HEK293 (cell line): ENCODE measurements around the gene ATP6V0B.

Source experiments
- AEBP2 ChIP-seq: fragments of 450-650 bp; formaldehyde crosslinking; IDR thresholded peaks from 2 replicates; pipeline ENCODE4 v1.5.1; 2016; ENCODE audit warnings: missing biosample characterization, missing genetic modification characterization, borderline replicate concordance
- GLIS1 ChIP-seq: fragments of 450-650 bp; formaldehyde crosslinking; IDR thresholded peaks from 2 replicates; pipeline ENCODE4 v1.5.1; 2016; ENCODE audit warnings: missing biosample characterization, missing genetic modification characterization
- KLF7 ChIP-seq: fragments of 450-650 bp; formaldehyde crosslinking; IDR thresholded peaks from 2 replicates; pipeline ENCODE4 v1.5.1; 2016; ENCODE audit warnings: missing biosample characterization, missing genetic modification characterization, borderline replicate concordance
- PRDM10 ChIP-seq: fragments of 450-650 bp; formaldehyde crosslinking; IDR thresholded peaks from 2 replicates; pipeline ENCODE4 v1.5.1; 2016; ENCODE audit warnings: missing biosample characterization, missing genetic modification characterization
- RBAK ChIP-seq: fragments of 450-650 bp; formaldehyde crosslinking; IDR thresholded peaks from 2 replicates; pipeline ENCODE4 v1.5.1; 2016; ENCODE audit warnings: missing biosample characterization, missing genetic modification characterization
- SALL2 ChIP-seq: fragments of 450-650 bp; formaldehyde crosslinking; IDR thresholded peaks from 2 replicates; pipeline ENCODE4 v1.5.0; 2017; ENCODE audit warnings: missing biosample characterization, mild to moderate bottlenecking, missing genetic modification characterization, borderline replicate concordance
- SCRT2 ChIP-seq: fragments of 450-650 bp; formaldehyde crosslinking; IDR thresholded peaks from 2 replicates; pipeline ENCODE4 v1.5.1; 2016; ENCODE audit warnings: missing biosample characterization, missing genetic modification characterization
- ZBTB44 ChIP-seq: fragments of 450-650 bp; IDR thresholded peaks from 2 replicates; pipeline ENCODE4 v1.5.1; 2018; ENCODE audit warnings: missing biosample characterization, mild to moderate bottlenecking, missing genetic modification characterization
- ZBTB7A ChIP-seq: fragments of 450-650 bp; formaldehyde crosslinking; IDR thresholded peaks from 2 replicates; pipeline ENCODE4 v1.5.1; 2016; ENCODE audit warnings: low read depth, missing biosample characterization, missing genetic modification characterization
- ZBTB8A ChIP-seq: fragments of 450-650 bp; formaldehyde crosslinking; IDR thresholded peaks from 2 replicates; pipeline ENCODE4 v1.5.1; 2016; ENCODE audit warnings: missing biosample characterization, missing genetic modification characterization
- ZEB2 ChIP-seq: fragments of 450-650 bp; formaldehyde crosslinking; IDR thresholded peaks from 2 replicates; pipeline ENCODE4 v1.5.1; 2016; ENCODE audit warnings: missing biosample characterization, missing genetic modification characterization
- ZIC2 ChIP-seq: fragments of 450-650 bp; formaldehyde crosslinking; IDR thresholded peaks from 2 replicates; pipeline ENCODE4 v1.5.1; 2016; ENCODE audit warnings: missing biosample characterization, missing genetic modification characterization
- ZNF121 ChIP-seq: fragments of 450-650 bp; formaldehyde crosslinking; IDR thresholded peaks from 2 replicates; pipeline ENCODE4 v1.5.1; 2016; ENCODE audit warnings: missing biosample characterization, missing genetic modification characterization
- ZNF366 ChIP-seq: fragments of 450-650 bp; formaldehyde crosslinking; conservative IDR thresholded peaks from 2 replicates; pipeline ENCODE4 v1.5.1; 2016; ENCODE audit warnings: missing biosample characterization, missing genetic modification characterization
- ZNF391 ChIP-seq: fragments of 450-650 bp; formaldehyde crosslinking; IDR thresholded peaks from 2 replicates; pipeline ENCODE4 v1.5.1; 2016; ENCODE audit warnings: low read depth, missing biosample characterization, missing genetic modification characterization, borderline replicate concordance
- ZNF398 ChIP-seq: fragments of 450-650 bp; formaldehyde crosslinking; IDR thresholded peaks from 2 replicates; pipeline ENCODE4 v1.5.1; 2017; ENCODE audit warnings: missing biosample characterization, missing genetic modification characterization
- ZNF473 ChIP-seq: fragments of 450-650 bp; formaldehyde crosslinking; IDR thresholded peaks from 2 replicates; pipeline ENCODE4 v1.5.1; 2017; ENCODE audit warnings: missing biosample characterization, missing genetic modification characterization
- ZNF501 ChIP-seq: fragments of 450-650 bp; formaldehyde crosslinking; IDR thresholded peaks from 2 replicates; pipeline ENCODE4 v1.5.1; 2016; ENCODE audit warnings: missing biosample characterization, missing genetic modification characterization
- ZNF529 ChIP-seq: fragments of 450-650 bp; formaldehyde crosslinking; IDR thresholded peaks from 2 replicates; pipeline ENCODE4 v1.5.1; 2017; ENCODE audit warnings: missing genetic modification characterization, missing biosample characterization; ENCODE audit not compliant: insufficient replicate concordance
- ZNF544 ChIP-seq: fragments of 450-650 bp; formaldehyde crosslinking; IDR thresholded peaks from 2 replicates; pipeline ENCODE4 v1.5.0; 2017; ENCODE audit warnings: missing biosample characterization, missing genetic modification characterization
- ZNF629 ChIP-seq: fragments of 450-650 bp; formaldehyde crosslinking; IDR thresholded peaks from 2 replicates; pipeline ENCODE4 v1.5.1; 2017; ENCODE audit warnings: missing biosample characterization, missing genetic modification characterization
- ZNF645 ChIP-seq: fragments of 450-650 bp; formaldehyde crosslinking; IDR thresholded peaks from 2 replicates; pipeline ENCODE4; 2016; ENCODE audit warnings: missing biosample characterization, missing genetic modification characterization
- ZNF654 ChIP-seq: fragments of 450-650 bp; formaldehyde crosslinking; IDR thresholded peaks from 2 replicates; pipeline ENCODE4 v1.5.1; 2016; ENCODE audit warnings: low read depth, missing biosample characterization, missing genetic modification characterization
- ZNF664 ChIP-seq: fragments of 450-650 bp; formaldehyde crosslinking; IDR thresholded peaks from 2 replicates; pipeline ENCODE4 v1.5.1; 2016; ENCODE audit warnings: missing biosample characterization, missing genetic modification characterization
- ZNF692 ChIP-seq: fragments of 450-650 bp; formaldehyde crosslinking; IDR thresholded peaks from 2 replicates; pipeline ENCODE4 v1.5.1; 2016; ENCODE audit warnings: missing biosample characterization, missing genetic modification characterization
- ZNF76 ChIP-seq: fragments of 450-650 bp; formaldehyde crosslinking; IDR thresholded peaks from 2 replicates; pipeline ENCODE4; 2016; ENCODE audit warnings: low read depth, missing biosample characterization, missing genetic modification characterization, borderline replicate concordance
- ZSCAN23 ChIP-seq: fragments of 450-650 bp; formaldehyde crosslinking; IDR thresholded peaks from 2 replicates; pipeline ENCODE4 v1.5.1; 2016; ENCODE audit warnings: missing biosample characterization, missing genetic modification characterization

ATP6V0B gene

GRCh38 chr1:43978551-43979260 is 3.9 kb downstream of the ATP6V0B start, which contains the start of gene B4GALT2 (continued):
- no peak for TF ChIP-seq ZBTB44 (tag by site-specific recombination)
- peak; percentile 22; the same call in 1 of the 2 replicates for TF ChIP-seq ZIC2 (tag by site-specific recombination)
- TF ChIP-seq ZNF529 (tag by site-specific recombination) = no peak
- 0 out of 2 replicates have a peak, but pooled peaks have one; percentile 14 for TF ChIP-seq ZNF121
- no peak for TF ChIP-seq ZNF501
- TF ChIP-seq ZEB2 (tag by site-specific recombination) = no peak
- TF ChIP-seq RBAK = no peak
- TF ChIP-seq ZNF629 (tag by site-specific recombination) = no peak
- no peak for TF ChIP-seq ZNF473 (tag by site-specific recombination)
- peak; percentile 85 for TF ChIP-seq ZNF76 (tag by site-specific recombination)
- TF ChIP-seq PRDM10 = 0 out of 2 replicates have a peak, but pooled peaks have one; percentile 46
- no peak for TF ChIP-seq GLIS1
- TF ChIP-seq AEBP2 (tag by site-specific recombination) = no peak
- no peak for TF ChIP-seq ZBTB8A (tag by site-specific recombination)
- no peak for TF ChIP-seq ZNF664 (tag by site-specific recombination)
- no peak for TF ChIP-seq ZNF544 (tag by site-specific recombination)
- no peak for TF ChIP-seq ZNF692 (tag by site-specific recombination)
- TF ChIP-seq SCRT2 (tag by site-specific recombination) = no peak
- no peak for TF ChIP-seq SALL2 (tag by site-specific recombination)
- no peak for TF ChIP-seq ZBTB7A (tag by site-specific recombination)
- TF ChIP-seq ZNF654 (tag by site-specific recombination) = no peak
- TF ChIP-seq ZNF391 (tag by site-specific recombination) = no peak
- no peak for TF ChIP-seq ZNF366 (tag by site-specific recombination)
- TF ChIP-seq ZNF645 = no peak
- no peak for TF ChIP-seq ZSCAN23 (tag by site-specific recombination)
- peak; percentile 16; the same call in 1 of the 2 replicates for TF ChIP-seq ZNF398 (tag by site-specific recombination)
- 0 out of 2 replicates have a peak, but pooled peaks have one; percentile 23 for TF ChIP-seq KLF7 (tag by site-specific recombination)
